HG03196 (cell line): ENCODE data around the gene CORO2B.

Source experiments
- ATAC-seq: cut with Tn5 transposase; IDR thresholded peaks from one replicate; pipeline ENCODE4 v1.9.1; 2021; ENCODE audit not compliant: unreplicated experiment

The CORO2B gene

DNA sequence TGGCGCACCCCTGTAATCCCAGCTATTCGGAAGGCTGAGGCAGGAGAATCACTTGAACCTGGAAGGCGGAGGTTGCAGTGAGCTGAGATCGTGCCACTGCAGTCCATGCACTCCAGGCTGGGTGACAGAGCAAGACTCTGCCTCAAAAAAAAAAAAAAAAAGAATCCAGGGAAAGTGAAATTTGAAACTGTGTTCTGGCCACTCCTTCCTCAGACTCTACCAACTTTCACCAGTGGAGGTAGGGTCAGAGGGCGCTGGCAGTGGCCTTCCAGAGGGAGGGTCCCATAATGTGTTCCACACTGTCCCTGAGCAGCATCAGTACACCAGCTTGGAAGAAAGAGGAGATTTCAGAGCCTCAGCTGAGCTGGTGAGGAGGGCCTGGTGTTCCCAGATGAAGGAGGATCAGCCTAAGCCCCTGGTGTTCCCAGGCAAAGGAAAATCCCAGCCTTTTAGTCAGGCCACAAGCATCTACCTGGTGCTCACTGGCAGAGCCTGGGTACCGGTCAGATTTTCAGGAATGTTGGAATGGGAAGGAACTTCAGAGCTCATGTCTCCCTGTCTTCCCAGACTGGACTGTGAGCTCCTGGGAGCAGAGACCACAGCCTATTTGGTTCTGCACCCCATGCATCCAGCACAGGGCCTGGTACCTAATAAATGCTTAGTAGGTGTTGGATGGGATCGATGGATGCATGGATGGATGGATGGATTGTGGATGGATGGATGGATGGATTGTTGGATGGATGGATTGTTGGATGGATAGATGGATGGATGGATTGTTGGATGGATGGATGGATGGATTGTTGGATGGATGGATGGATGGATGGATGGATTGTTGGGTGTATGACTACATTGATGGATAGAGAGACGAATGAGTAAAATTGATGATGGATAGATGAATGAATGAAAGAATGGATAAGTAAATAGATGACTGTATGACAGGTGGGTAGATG is 117.9 kb downstream of the CORO2B start:
- ATAC-seq = no peak

DNA sequence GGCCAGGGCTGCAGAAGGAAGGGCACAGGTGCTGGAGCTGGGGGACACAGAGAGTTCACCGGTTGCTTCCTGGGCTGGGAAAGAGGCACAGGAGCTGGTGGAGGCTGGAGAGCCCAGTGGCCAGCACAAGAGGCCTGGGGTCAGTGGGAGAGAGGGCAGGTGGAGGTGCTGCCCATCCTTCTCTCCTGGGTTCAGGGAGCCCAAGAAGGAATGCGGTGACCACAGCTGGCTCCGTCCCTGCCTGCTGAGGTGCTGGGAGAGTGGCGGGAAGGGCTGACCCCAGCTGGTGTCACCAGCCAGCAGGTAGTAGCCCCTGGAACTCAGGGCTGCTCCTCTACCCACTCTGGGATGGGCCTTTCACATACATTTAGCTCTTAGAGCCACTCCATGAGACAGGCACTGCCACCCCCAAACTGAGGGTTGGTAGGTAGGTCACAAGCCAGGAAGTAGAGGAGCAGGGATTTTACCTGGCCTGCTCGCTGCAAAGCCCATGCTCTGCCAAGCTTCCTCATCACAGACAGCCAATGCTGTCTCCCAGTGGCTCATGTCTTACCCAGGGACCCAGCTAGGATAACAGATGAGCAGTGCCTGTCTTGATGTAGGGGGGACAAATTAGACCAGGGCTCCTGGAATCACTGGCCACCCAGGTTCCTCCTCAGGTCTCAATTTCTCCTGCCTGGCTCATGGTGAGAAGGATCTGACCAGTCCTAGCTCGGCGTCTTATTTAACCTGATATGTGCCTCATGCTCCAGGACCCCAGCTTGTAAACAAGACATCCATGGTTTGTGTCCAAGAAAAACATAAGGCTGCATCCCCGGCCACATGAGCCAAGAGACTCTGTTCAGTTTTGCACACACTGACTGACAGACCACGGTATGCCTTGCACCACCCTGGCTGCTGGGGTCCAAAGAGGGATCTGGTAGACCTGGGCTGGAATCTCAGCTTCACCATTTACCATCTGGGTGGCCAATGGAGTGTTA is 119.2 kb downstream of the CORO2B start:
- ATAC-seq = no peak

DNA sequence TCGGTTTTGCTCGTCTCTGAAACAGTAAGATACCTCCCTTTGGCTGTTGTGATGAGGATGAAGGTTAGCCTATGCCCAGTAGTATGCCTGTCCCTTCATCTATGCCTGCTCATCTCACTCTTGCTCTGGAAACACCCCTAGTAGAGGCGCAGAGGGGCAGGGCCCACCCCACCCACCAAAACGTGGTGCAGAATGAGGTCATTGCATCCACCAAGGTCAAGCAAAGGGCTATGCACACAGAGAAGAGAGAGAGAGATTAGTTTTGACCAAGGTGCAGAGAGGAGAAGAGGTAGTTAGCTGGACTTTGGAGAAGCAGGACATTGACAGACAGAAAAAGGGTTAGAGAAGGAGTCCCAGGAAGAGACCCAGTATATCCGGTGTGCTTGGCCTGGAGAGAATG is 119.9 kb downstream of the CORO2B start:
- ATAC-seq = no peak

DNA sequence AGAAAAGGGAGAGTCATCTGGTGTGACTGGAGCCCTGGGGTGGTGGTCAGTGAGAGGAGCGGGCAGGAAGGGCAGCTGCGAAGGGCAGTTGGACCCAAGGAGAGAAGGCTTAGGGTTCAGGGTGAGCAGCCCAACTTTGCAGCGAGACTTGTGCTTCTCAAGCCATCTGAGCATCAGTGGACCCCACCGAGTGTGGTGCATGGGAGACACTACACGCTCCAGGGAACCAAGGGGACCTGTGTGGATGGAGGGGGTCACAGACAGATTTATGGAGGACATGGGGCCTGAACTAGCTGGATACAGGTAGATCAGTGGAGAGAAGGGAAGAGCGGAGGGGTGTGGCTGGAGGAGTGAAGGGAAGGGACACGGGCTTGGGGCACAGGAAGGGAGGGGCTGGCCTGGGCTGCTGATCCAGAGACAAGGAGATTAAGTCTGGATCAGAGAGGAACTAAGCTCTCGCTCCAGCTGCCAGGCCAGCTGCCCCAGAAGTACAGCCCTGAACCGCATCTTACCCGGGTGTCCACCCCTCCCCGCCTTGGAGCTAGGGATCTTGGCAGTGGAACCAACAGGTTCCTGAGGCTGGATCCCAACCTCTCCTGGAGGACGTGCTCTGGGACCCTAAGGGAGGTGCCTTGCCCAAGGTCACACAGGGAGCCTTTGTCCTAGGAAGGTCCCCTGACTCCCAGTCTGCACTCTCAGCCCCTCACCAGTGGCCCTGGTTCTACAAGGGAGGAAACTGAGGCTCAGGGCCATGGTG is 120.5 kb downstream of the CORO2B start:
- ATAC-seq = no peak

DNA sequence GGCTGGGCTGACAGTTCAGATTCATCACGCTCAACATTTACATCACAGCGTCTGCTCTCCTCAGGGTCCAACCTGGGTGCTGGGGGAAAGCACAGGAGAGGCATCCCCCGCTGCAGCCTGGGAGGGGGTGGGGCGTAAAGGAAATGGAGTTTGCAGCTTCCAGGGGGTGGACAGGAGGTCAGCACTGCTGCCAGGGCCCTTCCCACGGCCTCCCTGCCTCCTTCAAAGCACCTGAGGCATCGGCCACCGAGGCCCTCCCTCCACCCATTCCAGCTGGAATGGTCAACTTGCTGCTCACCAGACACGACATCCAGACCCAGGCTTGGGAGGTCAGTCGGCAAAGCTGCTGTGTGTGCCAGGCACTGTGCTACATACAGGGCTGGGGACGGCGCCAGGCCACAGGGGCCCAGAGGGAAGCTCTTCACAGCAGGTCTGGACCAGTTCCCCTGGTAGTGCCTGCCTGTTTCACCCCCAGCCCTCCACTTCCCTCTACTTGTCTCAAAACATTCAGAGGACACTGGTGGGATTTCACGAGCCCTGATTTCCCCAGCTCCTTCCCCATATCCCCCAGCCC is 121.2 kb downstream of the CORO2B start:
- ATAC-seq = no peak

DNA sequence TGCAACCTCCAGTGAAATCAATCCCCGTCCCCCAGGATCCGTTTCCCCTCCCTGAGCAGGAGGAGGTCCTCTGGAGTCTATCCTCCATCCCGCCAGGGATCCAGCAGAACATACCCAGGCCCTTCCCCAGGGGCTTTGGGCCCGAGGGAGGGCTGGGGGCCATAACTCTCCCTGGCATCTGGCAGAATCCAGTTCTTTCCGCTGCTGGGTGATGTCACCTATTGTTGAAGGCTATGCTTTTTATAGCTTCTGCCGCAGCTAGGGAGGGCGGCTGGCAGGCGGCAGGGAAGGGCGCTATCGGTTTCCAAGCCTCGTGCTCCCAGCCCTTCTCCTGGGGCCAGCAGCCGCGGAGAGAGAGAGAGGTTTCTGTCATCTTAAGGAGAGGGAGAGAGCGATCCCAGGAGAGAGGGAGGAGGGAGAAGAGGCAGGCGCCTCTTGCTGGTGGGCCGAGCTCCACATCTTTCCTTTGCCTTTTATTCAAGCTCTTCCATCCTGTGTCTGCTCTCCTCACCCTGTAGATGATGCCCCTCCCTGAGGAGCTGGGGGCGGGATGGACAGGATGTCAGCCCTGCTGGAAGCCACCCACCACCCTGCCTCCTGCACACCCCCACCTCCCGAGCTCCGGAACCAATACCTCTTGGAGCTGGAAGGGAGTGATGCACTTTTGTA is 121.8 kb downstream of the CORO2B start:
- no peak for ATAC-seq

DNA sequence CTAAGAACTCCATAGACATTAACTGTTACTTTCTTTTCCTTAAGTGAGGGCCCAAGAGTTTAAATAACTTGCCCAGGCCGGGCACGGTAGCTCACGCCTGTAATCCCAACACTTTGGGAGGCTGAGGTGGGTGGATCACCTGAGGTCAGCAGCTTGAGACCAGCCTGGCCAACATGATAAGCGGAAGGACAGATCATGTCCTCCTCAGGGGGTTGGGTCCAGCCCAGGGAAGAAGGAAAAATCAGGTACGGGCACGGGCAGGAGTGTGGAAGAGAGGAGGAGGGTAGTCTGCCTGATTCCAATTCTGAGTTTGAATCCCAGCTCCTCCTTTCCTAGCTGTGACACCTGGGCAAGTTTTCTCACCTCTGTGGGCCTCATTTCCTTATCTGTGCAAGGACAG is 123.1 kb downstream of the CORO2B start:
- ATAC-seq = no peak

DNA sequence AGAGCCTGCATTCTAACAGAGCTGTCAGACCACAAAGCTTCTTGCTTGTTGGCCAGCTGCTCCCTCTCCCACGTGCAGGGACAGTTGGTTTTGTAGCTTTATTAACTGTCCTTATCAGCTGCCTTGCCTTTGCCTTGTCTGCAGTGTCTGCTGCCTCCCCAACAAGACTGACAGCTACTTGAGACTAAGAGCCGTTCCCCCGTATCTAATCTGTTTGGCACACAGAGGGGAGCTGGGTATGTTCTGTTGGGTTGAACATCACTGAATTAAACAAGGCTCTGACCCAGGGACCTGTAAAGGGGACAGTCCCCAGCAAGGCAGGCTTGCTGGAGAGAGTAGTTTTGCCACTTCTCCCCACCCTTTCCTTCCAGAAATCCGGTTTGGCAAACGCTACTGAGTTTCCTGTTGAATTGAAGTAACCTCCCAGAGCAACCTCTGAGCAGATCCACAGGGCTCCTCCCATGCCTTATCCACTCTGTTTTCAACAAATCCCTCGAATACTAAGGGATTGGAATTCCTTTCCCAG is 125.8 kb downstream of the CORO2B start:
- ATAC-seq = no peak

DNA sequence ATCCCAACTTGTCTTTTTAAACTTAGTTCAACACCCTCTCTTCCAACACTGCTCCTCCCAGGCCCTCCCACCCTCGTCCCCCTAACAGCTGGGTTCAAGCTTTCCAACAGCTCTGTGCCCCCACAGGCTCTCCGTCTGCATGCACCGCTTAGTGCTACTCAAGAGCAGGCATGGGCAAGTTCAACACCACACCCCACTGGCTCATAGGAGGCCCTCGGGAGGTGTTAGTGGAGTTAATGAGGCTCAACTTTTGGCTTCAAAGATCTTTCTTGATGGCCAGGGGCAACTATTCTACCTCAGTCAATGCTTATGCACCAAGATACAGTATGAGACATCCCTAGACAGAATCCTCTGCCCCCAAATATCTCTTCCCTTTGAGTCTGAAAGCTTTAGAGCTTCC is 127.5 kb downstream of the CORO2B start:
- ATAC-seq = no peak

DNA sequence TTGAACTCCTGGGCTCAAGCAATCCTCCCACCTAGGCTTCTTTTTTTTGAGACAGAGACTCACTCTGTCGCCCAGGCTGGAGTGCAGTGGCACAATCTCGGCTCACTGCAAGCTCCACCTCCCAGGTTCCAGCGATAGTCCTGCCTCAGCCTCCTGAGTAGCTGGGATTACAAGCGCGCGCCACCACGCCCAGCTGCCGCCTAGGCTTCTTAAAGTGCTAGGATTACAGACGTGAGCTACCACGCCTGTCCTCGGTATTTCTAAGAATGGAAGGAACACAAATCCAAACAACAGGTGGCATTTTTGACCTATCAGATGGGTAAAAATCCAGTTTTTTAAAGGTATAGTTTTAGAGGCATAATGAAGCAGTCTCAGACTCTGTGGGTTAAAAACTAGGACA is 128.1 kb downstream of the CORO2B start:
- ATAC-seq = no peak

DNA sequence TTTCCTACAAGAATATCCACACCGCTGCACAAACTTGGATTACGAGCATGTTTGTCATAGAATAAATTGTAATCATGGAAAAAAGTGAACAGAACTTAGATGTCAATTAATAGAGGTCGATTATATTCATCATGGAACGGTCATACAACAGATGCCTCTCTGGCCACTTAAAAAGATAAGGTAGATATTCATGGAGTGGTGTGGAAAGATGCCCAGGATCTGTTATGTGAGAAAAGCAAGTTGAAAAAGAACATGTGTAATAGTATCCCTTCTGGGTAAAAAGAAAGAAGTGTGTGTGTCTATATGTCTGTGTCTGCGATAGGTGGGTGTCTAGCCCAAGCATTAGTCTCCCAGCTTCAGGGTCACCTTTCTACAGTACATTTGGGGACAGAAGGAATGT is 128.6 kb downstream of the CORO2B start:
- no peak for ATAC-seq

DNA sequence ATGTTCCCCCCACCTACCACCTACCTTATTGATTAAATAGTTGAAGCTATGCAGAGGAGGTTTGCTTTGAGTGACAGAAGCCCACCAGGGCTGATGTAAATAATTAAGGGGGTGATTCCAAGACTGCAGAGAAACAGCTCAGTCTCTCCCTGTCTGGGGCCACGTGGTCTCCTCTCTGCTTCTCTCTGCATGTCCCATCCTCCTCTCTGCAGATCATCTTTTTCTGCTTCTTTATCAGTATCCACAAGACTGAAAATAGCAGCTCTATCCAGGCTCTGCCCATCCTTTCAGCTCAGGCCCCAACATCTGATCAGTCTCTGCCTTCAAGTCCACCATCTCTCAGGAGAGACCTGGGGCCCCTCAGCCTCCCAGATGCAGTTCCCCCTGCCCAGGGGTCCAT is 131.1 kb downstream of the CORO2B start:
- no peak for ATAC-seq

DNA sequence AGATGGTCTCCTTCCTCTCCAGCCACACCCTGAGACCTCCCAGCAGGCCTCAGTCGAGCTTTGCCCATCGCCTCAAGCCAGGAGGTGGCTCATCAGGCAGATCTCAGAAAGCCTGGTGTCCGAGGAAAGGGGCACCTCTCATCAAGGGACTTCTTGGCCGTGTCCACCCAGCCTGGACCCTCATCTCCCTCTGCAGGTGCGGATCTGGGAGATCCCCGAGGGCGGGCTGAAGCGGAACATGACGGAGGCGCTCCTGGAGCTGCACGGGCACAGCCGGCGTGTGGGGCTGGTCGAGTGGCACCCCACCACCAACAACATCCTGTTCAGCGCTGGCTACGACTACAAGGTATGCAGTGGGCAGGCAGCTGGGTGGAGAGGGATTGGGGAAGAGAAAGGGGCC is 131.7 kb downstream of the CORO2B start:
- no peak for ATAC-seq

DNA sequence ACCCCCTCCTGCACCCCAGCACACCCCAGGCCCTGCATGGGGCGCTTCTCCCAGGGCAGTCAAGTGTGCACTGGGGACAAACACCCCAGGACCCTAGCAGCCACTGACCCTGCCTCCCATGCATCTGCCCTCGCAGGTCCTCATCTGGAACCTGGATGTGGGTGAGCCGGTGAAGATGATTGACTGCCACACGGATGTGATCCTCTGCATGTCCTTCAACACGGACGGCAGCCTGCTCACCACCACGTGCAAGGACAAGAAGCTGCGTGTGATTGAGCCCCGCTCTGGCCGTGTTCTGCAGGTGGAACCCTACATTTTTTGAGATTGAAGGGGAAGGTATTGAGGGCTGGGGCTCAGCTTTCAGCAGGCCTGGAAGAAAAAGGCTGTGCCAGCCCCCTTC is 132.6 kb downstream of the CORO2B start:
- no peak for ATAC-seq

DNA sequence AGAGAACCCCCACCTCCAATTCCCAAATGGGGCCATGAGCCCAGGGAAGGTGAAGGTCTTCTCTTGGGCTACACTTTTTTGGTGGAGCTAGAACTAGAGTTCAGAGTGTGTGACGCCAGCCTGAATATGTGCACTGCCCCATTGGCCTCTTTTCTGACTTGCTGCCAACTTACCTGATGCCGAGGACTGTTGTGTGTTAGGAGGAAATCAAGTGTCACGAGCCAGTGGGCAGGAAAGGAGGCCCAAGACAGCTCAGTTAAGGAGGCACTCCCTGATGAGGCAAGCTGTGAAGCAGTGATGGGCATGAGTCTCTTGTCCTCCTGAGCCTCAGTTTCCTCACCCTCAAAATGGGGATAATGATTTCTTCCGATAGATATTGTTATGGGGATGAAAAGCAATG is 134.1 kb downstream of the CORO2B start:
- no peak for ATAC-seq

DNA sequence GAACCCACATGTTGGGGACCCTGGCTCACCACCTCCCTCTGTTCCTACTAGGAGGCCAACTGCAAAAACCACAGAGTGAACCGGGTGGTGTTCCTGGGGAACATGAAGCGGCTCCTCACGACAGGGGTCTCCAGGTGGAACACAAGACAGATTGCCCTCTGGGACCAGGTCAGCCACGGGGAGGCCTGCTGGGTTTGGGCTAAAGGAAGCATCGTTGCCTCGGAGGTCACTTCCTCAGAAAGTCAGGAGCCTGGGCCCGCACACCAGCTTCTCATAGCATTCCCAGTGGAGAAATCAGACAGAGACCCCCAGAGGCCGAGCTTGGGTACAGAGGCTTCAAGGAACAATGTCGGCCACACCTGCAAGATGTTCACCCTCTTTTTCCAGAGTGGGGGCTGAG is 135.1 kb downstream of the CORO2B start:
- no peak for ATAC-seq

DNA sequence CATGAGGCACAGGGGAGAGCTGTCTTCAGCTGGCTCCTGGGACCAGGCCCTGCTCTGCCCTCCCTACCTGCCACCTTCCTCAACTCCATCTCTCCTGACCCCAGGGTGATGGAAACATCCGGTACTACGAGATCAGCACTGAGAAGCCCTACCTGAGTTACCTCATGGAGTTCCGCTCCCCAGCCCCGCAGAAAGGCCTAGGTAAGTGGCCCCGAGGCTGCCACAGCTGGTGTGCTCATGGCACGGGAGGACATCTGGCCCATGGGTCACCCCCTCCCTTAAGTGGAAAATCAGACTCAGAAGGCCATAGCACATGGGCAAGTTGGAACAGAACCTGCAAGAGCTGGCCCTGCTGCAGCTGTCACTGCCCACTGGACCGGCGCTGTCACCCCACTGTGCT is 136.3 kb downstream of the CORO2B start:
- no peak for ATAC-seq

DNA sequence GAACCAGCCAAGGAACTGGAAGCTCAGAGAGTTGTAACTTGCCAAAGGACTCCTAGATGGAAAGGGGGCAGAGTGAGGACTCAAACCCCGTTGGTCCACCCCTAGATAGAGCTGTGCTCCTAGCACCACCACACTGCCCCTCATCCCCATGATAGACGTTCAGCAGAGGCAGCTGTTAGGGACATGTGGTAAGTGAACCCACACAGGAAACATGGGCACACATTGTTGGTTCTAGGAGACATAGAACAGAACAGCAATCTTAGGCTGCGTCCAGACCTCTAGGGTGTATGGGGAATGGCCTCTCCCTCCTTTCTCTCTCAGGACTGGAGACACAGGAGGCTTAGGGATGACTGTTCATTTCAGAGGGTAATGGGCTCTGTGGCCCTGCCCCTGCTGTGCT is 139.2 kb downstream of the CORO2B start:
- no peak for ATAC-seq

DNA sequence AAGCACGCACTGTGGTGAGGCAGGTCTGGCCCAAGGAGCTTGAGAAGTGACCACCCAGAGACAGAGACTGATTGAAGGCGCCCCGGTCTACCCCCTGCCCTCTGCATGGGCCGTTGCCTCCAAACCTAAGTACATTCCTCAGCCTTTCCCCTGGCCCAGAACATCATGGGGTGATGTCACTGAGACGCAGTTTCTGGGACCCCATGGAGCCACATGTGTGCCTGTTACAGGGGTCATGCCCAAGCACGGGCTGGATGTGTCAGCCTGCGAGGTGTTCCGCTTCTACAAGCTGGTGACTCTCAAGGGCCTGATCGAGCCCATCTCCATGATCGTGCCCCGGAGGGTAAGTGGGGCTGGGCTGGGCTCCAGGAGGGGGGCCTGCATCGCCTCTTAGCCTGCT is 139.7 kb downstream of the CORO2B start:
- no peak for ATAC-seq

DNA sequence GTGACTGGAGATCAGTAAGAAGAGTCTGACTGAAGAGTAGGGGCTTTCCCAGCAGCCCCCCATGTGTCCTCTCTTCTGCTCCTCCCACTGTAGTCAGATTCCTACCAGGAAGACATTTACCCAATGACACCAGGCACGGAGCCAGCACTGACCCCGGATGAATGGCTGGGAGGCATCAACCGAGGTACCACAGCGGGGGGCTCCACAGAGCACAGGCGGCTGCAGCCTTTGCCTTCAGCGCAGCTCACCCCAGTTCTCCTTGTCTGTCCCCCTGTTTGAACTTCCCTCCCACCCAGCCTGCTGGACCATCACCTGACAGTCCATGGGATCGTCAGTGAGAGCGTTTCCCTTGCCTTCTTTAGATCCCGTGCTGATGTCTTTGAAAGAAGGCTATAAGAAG is 140.3 kb downstream of the CORO2B start:
- ATAC-seq = no peak
